ENCODE measurements around the gene SLC25A43.

SLC25A43 gene

DNA sequence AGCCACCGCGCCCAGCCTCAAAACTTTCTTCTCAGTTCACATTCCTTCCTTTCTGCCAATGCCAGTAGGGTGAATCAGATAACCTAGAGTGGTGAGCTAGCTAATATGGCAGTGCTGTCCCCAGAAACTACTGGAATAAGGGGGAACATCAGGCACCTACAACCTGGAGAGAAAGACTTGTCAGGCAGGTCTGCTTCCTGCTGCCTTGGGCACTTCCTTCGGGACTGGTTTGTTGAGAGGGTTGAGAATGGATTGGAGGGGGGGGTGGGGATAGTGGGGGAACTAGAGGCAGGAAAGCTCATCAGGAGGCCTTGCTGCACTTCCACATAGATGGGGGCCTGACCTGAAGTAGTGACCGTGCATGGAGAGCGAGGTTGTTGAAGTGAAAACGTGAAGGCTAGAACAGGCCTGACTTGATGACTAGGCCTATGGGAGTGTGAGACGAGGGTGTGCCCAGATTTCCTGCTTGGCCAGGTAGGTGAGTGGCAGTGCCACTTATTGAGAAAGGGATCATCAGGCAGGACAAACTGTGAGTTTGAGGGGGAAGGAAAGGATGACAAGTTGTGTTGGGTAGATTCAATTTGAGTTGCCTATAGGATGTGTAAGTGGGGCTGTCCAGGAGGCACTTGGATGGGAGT lies 102.5 kb downstream of the SLC25A43 start:
- DNase-seq: no peak

DNA sequence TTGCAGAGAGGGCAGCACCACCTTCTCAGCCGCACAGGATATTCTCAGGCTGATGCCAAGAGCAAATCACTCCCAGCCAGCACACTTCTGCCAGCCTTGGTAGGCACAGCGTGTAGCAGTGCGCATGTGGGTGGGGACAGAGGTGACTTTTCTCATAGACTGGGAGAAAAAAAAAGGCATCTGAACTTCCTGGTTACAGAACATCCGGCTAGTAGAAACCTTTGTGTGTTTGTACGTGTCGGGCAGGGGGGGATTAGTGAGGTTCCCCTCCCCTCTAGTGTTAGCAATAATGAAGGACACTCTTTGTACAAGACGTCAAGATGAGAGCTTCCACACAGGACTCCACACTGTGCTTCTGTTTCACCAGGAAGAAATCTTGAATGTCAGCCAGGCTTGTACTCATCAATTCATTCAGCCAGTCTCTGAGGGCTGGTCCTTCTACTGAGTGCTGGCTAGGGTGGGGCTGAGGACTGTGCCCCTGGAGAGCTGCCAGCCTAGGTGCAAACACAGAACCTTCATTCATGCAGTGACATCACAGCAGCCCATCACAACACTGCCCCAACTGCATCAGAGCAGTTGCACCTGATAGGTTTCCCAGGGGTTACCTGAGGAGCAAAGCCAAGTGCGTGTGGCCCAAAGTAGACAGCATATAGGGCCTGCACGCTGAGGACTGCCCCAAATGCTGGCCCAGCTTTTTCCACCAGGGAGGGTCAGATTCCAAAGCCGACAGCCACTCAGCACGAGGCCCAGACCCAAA lies 103.8 kb downstream of the SLC25A43 start:
- peak; percentile 77 for DNase-seq

DNA sequence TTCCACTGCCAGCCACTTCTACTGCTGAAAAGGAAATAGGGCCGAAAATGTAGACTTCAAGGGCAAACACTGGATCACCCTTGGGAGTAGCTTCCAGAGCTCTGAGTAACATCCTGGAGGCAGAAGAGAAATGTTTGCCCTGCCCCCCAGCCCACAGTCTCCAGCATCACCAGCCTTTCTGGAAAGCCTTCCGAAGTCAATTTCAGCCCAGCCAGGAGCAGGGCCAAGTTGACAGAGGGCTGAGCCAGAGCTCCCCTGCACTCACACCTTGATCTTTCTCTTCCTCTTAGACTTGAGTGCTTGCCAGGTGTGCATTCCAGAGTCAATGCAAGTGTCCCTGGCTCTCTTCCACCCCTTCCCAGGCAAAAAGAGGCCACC lies 104.3 kb downstream of the SLC25A43 start:
- DNase-seq: no peak

Data from NCI-H1436 (cell line).